ENCODE results near the gene DHX57.

- TF ChIP-seq CTCF (conservative IDR thresholded peaks at IDR 0.05): no peak
- TF ChIP-seq EZH2 (IDR thresholded peaks at IDR 0.05; ENCODE audit: low read depth): no peak
These were observed 81.3 kb downstream of the DHX57 start for GRCh38 chr2:38794235-38794946.
